K562 (cell line): Measurements from ENCODE around the gene MRPL22. TPM values are rescaled to one million over a fixed set of nuclear protein-coding genes. Genes with fewer than 3 reads are reported as not detected.

Source experiments
- BHLHE40 ChIP-seq: IDR thresholded peaks from 2 replicates; pipeline ENCODE4 v1.6.1; 2011; ENCODE audit warnings: low read length, improper control_type of control experiment
- CTBP1 ChIP-seq: fragments of 450-650 bp; IDR thresholded peaks from 2 replicates; pipeline ENCODE4 v1.6.1; 2016; ENCODE audit warnings: borderline replicate concordance
- CUX1 ChIP-seq: fragments of 200-800 bp; sonication (Bioruptor generic); IDR thresholded peaks from 2 replicates; pipeline ENCODE4 v1.6.1; 2016; ENCODE audit warnings: missing genetic modification characterization, missing compliant biosample characterization
- HNRNPUL1 ChIP-seq: fragments of 200-400 bp; formaldehyde crosslinking; IDR thresholded peaks from 2 replicates; pipeline ENCODE4 v1.6.1; 2017; ENCODE audit warnings: low read length
- MYC ChIP-seq, 2 experiments: fragments of 250-450 bp in 1 of 2; sonication (Bioruptor Pico) in 1 of 2; IDR thresholded peaks; 2 replicates each; pipeline versions ENCODE4 v1.5.1 to v1.6.1; 2012 to 2021; ENCODE audit warnings: low read depth in 2 of 2, borderline replicate concordance in 1 of 2, improper control_type of control experiment in 1 of 2, low read length in 1 of 2, mild to moderate bottlenecking in 1 of 2, moderate library complexity in 1 of 2
- POLR2AphosphoS5 ChIP-seq: IDR thresholded peaks from 2 replicates; pipeline ENCODE4 v1.6.1; 2011; ENCODE audit warnings: mild to moderate bottlenecking, low read depth, low read length, moderate library complexity; ENCODE audit not compliant: control insufficient read depth, insufficient read depth
- SAP30 ChIP-seq: fragments of 200-600 bp; sonication (generic); IDR thresholded peaks from 2 replicates; pipeline ENCODE4 v1.6.1; 2012; ENCODE audit warnings: borderline replicate concordance, low read depth, mild to moderate bottlenecking, moderate library complexity, low read length, control low read depth, inconsistent platforms; ENCODE audit not compliant: insufficient read depth, poor library complexity, severe bottlenecking
- STAT5A ChIP-seq: IDR thresholded peaks from 2 replicates; pipeline ENCODE4 v1.6.1; 2012; ENCODE audit warnings: low read length, inconsistent platforms, borderline replicate concordance
- TBP ChIP-seq: optimal IDR thresholded peaks from 2 replicates; pipeline ENCODE3; 2011; ENCODE audit warnings: low read depth, low read length, improper control_type of control experiment
- ZFP91 ChIP-seq: sonication (generic); formaldehyde crosslinking; IDR thresholded peaks from 2 replicates; pipeline ENCODE4 v1.8.0; 2022; ENCODE audit warnings: mild to moderate bottlenecking, missing genetic modification reagents
- polyA plus RNA-seq, 8 experiments: library from polyadenylated mRNA; depleted of rRNA in 4 of 8; stranded (reverse) in 5 of 8; unstranded in 3 of 8; fragments of >200 nt; fragmentation: Nextera tagmentation in 2 of 8; fragmentation: Illumina TruSeq in 1 of 8; extraction: Ambion mirVana in 2 of 8; extraction: Trizol in 1 of 8; gene quantifications; 2 replicates each; pipeline versions ENCODE4 v1.2.1 to v1.2.3, GENCODE V29; 2011 to 2014; ENCODE audit warnings: inconsistent platforms in 1 of 8, missing spikeins in 1 of 8
- total RNA-seq, 7 experiments: library from RNA; depleted of rRNA in 6 of 7; stranded (reverse); fragments of >200 nt in 6 of 7; fragmentation: Illumina TruSeq in 2 of 7; extraction: Trizol in 2 of 7; gene quantifications; 2 replicates each; pipeline versions ENCODE4 v1.2.1 to v1.2.3, GENCODE V29; 2011 to 2021; ENCODE audit warnings: low replicate concordance in 1 of 7
- TF ChIP-seq, protein P1 (sequence below): sonication (generic); formaldehyde crosslinking; IDR thresholded peaks from 2 replicates; pipeline ENCODE4 v1.8.0; 2022; ENCODE audit warnings: mild to moderate bottlenecking, missing genetic modification reagents, borderline replicate concordance
- TF ChIP-seq, protein P2 (sequence below): sonication (generic); formaldehyde crosslinking; IDR thresholded peaks from 2 replicates; pipeline ENCODE4 v1.8.1; 2023; ENCODE audit warnings: mild to moderate bottlenecking, missing genetic modification reagents

MRPL22 gene
- total and polyA plus RNA-seq, 9 of the 15 experiments (the other 6 are each of a cell fraction or from before 2014, with no cell fraction given) = 41.1 to 424 (median 102) TPM

DNA sequence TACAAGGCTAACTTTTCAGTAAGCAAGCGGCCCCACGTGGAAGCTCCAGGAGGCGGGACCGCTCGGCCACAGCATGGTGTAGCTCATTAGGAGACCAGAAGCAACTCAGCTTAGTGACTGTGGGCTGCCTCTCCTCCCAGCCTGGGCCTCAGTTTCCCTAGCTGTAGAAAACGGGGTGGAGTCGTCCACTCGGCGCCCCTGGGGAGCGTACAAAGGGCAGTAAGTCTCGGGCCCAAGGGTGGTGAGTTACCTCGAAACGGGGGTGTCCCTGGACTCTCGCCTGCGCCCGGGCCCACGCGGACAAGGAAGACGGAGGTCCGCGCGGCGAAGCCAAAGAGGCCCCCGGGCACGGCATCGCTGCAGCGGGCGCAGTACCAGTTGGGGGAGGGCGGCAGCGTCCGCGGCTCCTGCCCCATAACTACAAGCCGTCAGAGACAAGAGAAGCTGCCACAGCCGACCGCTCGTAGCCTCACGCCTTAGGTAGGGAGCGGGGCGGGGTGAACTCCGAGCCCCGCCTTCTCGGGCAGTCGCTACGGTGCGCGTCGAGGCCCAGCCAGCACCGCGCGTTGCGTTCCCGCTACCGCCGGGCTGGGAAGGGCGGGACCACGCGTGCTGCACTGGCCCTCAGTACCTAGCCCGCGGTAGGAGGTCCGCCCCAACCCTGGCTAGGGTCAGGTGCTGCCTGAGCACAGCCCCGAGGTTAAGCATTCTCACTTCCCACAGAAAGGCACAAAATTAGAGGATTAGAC lies 3.0 kb upstream of the MRPL22 start, which contains the start of gene GEMIN5 (continued):
- TF ChIP-seq TBP (peak; percentile 68), POLR2AphosphoS5 (peak; percentile 72), SAP30 (peak; percentile 90), CUX1 (CRISPR knock-in tag) (no peak), MYC (IDR thresholded peaks at IDR 0.05; ENCODE audit: low read depth, low read length) (peak; percentile 92), MYC (CRISPR knock-in tag; IDR thresholded peaks at IDR 0.05; ENCODE audit: borderline replicate concordance, low read depth) (peak; percentile 48; the same call in 1 of the 2 replicates), CTBP1 (peak; percentile 64), STAT5A (no peak), HNRNPUL1 (no peak), ZFP91 (CRISPR knock-in tag) (no peak), BHLHE40 (peak; percentile 89)
- TF ChIP-seq, protein P1, sequence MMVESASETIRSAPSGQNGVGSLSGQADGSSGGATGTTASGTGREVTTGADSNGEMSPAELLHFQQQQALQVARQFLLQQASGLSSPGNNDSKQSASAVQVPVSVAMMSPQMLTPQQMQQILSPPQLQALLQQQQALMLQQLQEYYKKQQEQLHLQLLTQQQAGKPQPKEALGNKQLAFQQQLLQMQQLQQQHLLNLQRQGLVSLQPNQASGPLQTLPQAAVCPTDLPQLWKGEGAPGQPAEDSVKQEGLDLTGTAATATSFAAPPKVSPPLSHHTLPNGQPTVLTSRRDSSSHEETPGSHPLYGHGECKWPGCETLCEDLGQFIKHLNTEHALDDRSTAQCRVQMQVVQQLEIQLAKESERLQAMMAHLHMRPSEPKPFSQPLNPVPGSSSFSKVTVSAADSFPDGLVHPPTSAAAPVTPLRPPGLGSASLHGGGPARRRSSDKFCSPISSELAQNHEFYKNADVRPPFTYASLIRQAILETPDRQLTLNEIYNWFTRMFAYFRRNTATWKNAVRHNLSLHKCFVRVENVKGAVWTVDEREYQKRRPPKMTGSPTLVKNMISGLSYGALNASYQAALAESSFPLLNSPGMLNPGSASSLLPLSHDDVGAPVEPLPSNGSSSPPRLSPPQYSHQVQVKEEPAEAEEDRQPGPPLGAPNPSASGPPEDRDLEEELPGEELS (CRISPR knock-in tag) = peak; percentile 35; the same call in 1 of the 2 replicates
- TF ChIP-seq, protein P2, sequence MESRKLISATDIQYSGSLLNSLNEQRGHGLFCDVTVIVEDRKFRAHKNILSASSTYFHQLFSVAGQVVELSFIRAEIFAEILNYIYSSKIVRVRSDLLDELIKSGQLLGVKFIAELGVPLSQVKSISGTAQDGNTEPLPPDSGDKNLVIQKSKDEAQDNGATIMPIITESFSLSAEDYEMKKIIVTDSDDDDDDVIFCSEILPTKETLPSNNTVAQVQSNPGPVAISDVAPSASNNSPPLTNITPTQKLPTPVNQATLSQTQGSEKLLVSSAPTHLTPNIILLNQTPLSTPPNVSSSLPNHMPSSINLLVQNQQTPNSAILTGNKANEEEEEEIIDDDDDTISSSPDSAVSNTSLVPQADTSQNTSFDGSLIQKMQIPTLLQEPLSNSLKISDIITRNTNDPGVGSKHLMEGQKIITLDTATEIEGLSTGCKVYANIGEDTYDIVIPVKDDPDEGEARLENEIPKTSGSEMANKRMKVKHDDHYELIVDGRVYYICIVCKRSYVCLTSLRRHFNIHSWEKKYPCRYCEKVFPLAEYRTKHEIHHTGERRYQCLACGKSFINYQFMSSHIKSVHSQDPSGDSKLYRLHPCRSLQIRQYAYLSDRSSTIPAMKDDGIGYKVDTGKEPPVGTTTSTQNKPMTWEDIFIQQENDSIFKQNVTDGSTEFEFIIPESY (CRISPR knock-in tag) = peak; percentile 71
